Stimulated activated effector memory CD8-positive, alpha-beta T cell treated with anti-CD3 and anti-CD28 coated beads, Interleukin-12 subunit alpha, Interleukin-12 subunit beta, amount 100 ng/mL, for 72 hours (primary cell): ENCODE results near the gene ZBTB24.
"Not testable (repeated sequence)": the region's sequence is repeated elsewhere in the genome, so short reads cannot be mapped to it uniquely, and the experiment has no call there.

ENCODE experiments used
- ATAC-seq: fragments of 150-1000 bp; cut with Tn5 transposase; 2 replicates; pipeline ENCODE4 v1.10.0; 2021
- DNase-seq, 2 donors: peaks; one replicate each; pipeline ENCODE4 v3.0.0; 2021 to 2022; ENCODE audit warnings: low spot score in 2 of 2
- H3K27ac Mint-ChIP-seq: one replicate; pipeline ENCODE4 v1.8.0; 2022; ENCODE audit warnings: mild to moderate bottlenecking, mixed read lengths
- H3K36me3 Mint-ChIP-seq: one replicate; pipeline ENCODE4 v1.8.0; 2022; ENCODE audit warnings: mild to moderate bottlenecking, mixed read lengths
- H3K4me1 Mint-ChIP-seq: one replicate; pipeline ENCODE4 v1.8.0; 2022; ENCODE audit warnings: mixed read lengths
- H3K4me3 Mint-ChIP-seq: one replicate; pipeline ENCODE4 v1.8.0; 2022; ENCODE audit warnings: mild to moderate bottlenecking, mixed read lengths
- H3K9me3 Mint-ChIP-seq: one replicate; pipeline ENCODE4 v1.8.0; 2022; ENCODE audit warnings: mixed read lengths

Gene ZBTB24

GRCh38 chr6:109466212-109466923 is 16.7 kb downstream of the ZBTB24 start:
- no peak for ATAC-seq
- peaks cover 25% of the 10 kb centered on the region for H3K4me1 Mint-ChIP-seq
- no peak overlapping the region for H3K27ac Mint-ChIP-seq
- peaks cover 100% of the 10 kb centered on the region for H3K36me3 Mint-ChIP-seq
- peak in 1 of 2 donors; percentile 28 for DNase-seq
- H3K9me3 Mint-ChIP-seq: no peaks in the 10 kb centered on the region
- H3K4me3 Mint-ChIP-seq: no peak overlapping the region

- DNase-seq (peak in 1 of 2 donors; percentile 36), ATAC-seq (no peak)
- Mint-ChIP-seq H3K9me3 (no peaks in the 10 kb centered on the region), H3K4me3 (no peak overlapping the region), H3K4me1 (peaks cover 19% of the 10 kb centered on the region), H3K36me3 (peaks cover 100% of the 10 kb centered on the region), H3K27ac (no peak overlapping the region)
These were observed 17.2 kb downstream of the ZBTB24 start for GRCh38 chr6:109465772-109466171.

- Mint-ChIP-seq H3K27ac (peak overlapping the region; percentile 64), H3K9me3 (no peaks in the 10 kb centered on the region), H3K36me3 (peaks cover 83% of the 10 kb centered on the region), H3K4me3 (no peak overlapping the region), H3K4me1 (peaks cover 35% of the 10 kb centered on the region)
- ATAC-seq: peak; percentile 52
- DNase-seq: no peak
These were observed 21.1 kb downstream of the ZBTB24 start for GRCh38 chr6:109461733-109462526.

GRCh38 chr6:109461205-109461604 is 21.8 kb downstream of the ZBTB24 start:
- not testable (repeated sequence) for DNase-seq, ATAC-seq, H3K27ac Mint-ChIP-seq, H3K4me3 Mint-ChIP-seq, H3K9me3 Mint-ChIP-seq
- Mint-ChIP-seq H3K4me1 (peaks cover 42% of the 10 kb centered on the region), H3K36me3 (peaks cover 76% of the 10 kb centered on the region)

- peaks cover 44% of the 10 kb centered on the region for H3K4me1 Mint-ChIP-seq
- H3K9me3 Mint-ChIP-seq: no peaks in the 10 kb centered on the region
- H3K27ac Mint-ChIP-seq: no peak overlapping the region
- H3K4me3 Mint-ChIP-seq: no peak overlapping the region
- ATAC-seq: no peak
- peaks cover 70% of the 10 kb centered on the region for H3K36me3 Mint-ChIP-seq
- DNase-seq: no peak
These were observed 22.7 kb downstream of the ZBTB24 start for GRCh38 chr6:109460161-109460829.

GRCh38 chr6:109458774-109459531 is 24.1 kb downstream of the ZBTB24 start:
- Mint-ChIP-seq H3K36me3 (peaks cover 69% of the 10 kb centered on the region), H3K9me3 (no peaks in the 10 kb centered on the region), H3K4me1 (peaks cover 51% of the 10 kb centered on the region), H3K27ac (no peak overlapping the region), H3K4me3 (peak overlapping the region; percentile 0)
- peak in 1 of 2 donors; percentile 78 for DNase-seq
- peak; percentile 80 for ATAC-seq

- no peak for DNase-seq
- no peak for ATAC-seq
- H3K4me1 Mint-ChIP-seq: peaks cover 56% of the 10 kb centered on the region
- H3K36me3 Mint-ChIP-seq: peaks cover 62% of the 10 kb centered on the region
- H3K9me3 Mint-ChIP-seq: no peaks in the 10 kb centered on the region
- no peak overlapping the region for H3K4me3 Mint-ChIP-seq
- peak overlapping the region; percentile 61 for H3K27ac Mint-ChIP-seq
These were observed 25.4 kb downstream of the ZBTB24 start for GRCh38 chr6:109457562-109457996.

GRCh38 chr6:109456710-109457561 is 26.1 kb downstream of the ZBTB24 start:
- H3K4me1 Mint-ChIP-seq: peaks cover 56% of the 10 kb centered on the region
- peak overlapping the region; percentile 61 for H3K27ac Mint-ChIP-seq
- peak overlapping the region; percentile 98 for H3K4me3 Mint-ChIP-seq
- peaks cover 55% of the 10 kb centered on the region for H3K36me3 Mint-ChIP-seq
- DNase-seq (no peak), ATAC-seq (no peak)
- no peaks in the 10 kb centered on the region for H3K9me3 Mint-ChIP-seq

- ATAC-seq (no peak), DNase-seq (no peak)
- no peaks in the 10 kb centered on the region for H3K9me3 Mint-ChIP-seq
- no peak overlapping the region for H3K27ac Mint-ChIP-seq
- peaks cover 56% of the 10 kb centered on the region for H3K4me1 Mint-ChIP-seq
- peak overlapping the region; percentile 98 for H3K4me3 Mint-ChIP-seq
- peaks cover 53% of the 10 kb centered on the region for H3K36me3 Mint-ChIP-seq
These were observed 26.9 kb downstream of the ZBTB24 start for GRCh38 chr6:109456111-109456583.

GRCh38 chr6:109455437-109456110 is 27.4 kb downstream of the ZBTB24 start, which contains the start of gene MICAL1:
MICAL1 (minus strand) TSS chr6:109455772; CDS start chr6:109454196, 1,576 bp downstream.
- peak; percentile 55 to 82 for DNase-seq
- H3K36me3 Mint-ChIP-seq: peaks cover 49% of the 10 kb centered on the region
- no peaks in the 10 kb centered on the region for H3K9me3 Mint-ChIP-seq
- peak within 1 kb of the TSS; percentile 98 for H3K4me3 Mint-ChIP-seq
- H3K27ac Mint-ChIP-seq: peak within 1 kb of the TSS; percentile 97
- peak; percentile 74 for ATAC-seq
- H3K4me1 Mint-ChIP-seq: peaks cover 60% of the 10 kb centered on the region

- peak; percentile 66 for ATAC-seq
- DNase-seq: peak; percentile 49 to 85
- Mint-ChIP-seq H3K4me1 (peaks cover 67% of the 10 kb centered on the region), H3K27ac (peak overlapping the region; percentile 97), H3K9me3 (no peaks in the 10 kb centered on the region), H3K4me3 (peak overlapping the region; percentile 98), H3K36me3 (peaks cover 50% of the 10 kb centered on the region)
These were observed 28.3 kb downstream of the ZBTB24 start for GRCh38 chr6:109454496-109455436.

- DNase-seq: no peak
- Mint-ChIP-seq H3K27ac (peak overlapping the region; percentile 97), H3K4me3 (peak overlapping the region; percentile 98), H3K9me3 (no peaks in the 10 kb centered on the region), H3K36me3 (peaks cover 50% of the 10 kb centered on the region), H3K4me1 (peaks cover 61% of the 10 kb centered on the region)
- ATAC-seq: no peak
These were observed 29.2 kb downstream of the ZBTB24 start for GRCh38 chr6:109453594-109454495.
